ENCODE results near the gene GNG2. TPM values are rescaled to one million over a fixed set of nuclear protein-coding genes. Genes with fewer than 3 reads are reported as not detected.
A peak's percentile ranks its signal among the peaks of the same experiment; 100 is the strongest.

The GNG2 gene
- polyA plus RNA-seq, 4 donors = 2.9 to 18.3 (median 12.4) TPM

- peaks cover 0 to 8% of the 10 kb centered on the region in 2 donors for H3K9me3 ChIP-seq (ENCODE audit: control insufficient read depth in 2 of 2, insufficient read depth in 1 of 2, low read depth in 1 of 2, low read length in 1 of 2)
- H3K4me1 ChIP-seq (ENCODE audit: control insufficient read depth in 3 of 3, insufficient read depth in 2 of 3, low read depth in 1 of 3, low read length in 2 of 3) = no peaks in the 10 kb centered on the region
- FAIRE-seq (no peak), DNase-seq (no peak)
- no peaks in the 10 kb centered on the region for H3K36me3 ChIP-seq (ENCODE audit: control insufficient read depth in 3 of 3, insufficient read depth in 2 of 3, low read depth in 1 of 3, low read length in 3 of 3)
- H3K27me3 ChIP-seq (ENCODE audit: control insufficient read depth in 3 of 3, insufficient read depth in 3 of 3, low read length in 3 of 3) = no peaks in the 10 kb centered on the region
- 74 to 89% (median 87%) methylated on average over 3 of the region's 3 CpGs for whole genome bisulfite sequencing, 3 donors
- H3K4me3 ChIP-seq (ENCODE audit: low read depth in 1 of 3, low read length in 3 of 3) = no peak overlapping the region
- no peak overlapping the region for H3K27ac ChIP-seq (ENCODE audit: low read depth in 1 of 3, low read length in 2 of 3)
Observed at GRCh38 chr14:51908086-51908485, 47.7 kb downstream of the GNG2 start.

GRCh38 chr14:51912112-51912786 is 51.8 kb downstream of the GNG2 start:
- 71 to 81% (median 76%) methylated on average over 2 of the region's 2 CpGs for WGBS, 3 donors
- FAIRE-seq = no peak
- no peak for DNase-seq
- Histone ChIP-seq H3K36me3 (ENCODE audit: control insufficient read depth in 3 of 3, insufficient read depth in 2 of 3, low read depth in 1 of 3, low read length in 3 of 3) (no peaks in the 10 kb centered on the region), H3K27ac (ENCODE audit: low read depth in 1 of 3, low read length in 2 of 3) (no peak overlapping the region), H3K4me3 (ENCODE audit: low read depth in 1 of 3, low read length in 3 of 3) (no peak overlapping the region), H3K9me3 (ENCODE audit: control insufficient read depth in 2 of 2, insufficient read depth in 1 of 2, low read depth in 1 of 2, low read length in 1 of 2) (no peaks in the 10 kb centered on the region), H3K27me3 (ENCODE audit: control insufficient read depth in 3 of 3, insufficient read depth in 3 of 3, low read length in 3 of 3) (no peaks in the 10 kb centered on the region), H3K4me1 (ENCODE audit: control insufficient read depth in 3 of 3, insufficient read depth in 2 of 3, low read depth in 1 of 3, low read length in 2 of 3) (no peaks in the 10 kb centered on the region)

- H3K27me3 ChIP-seq (ENCODE audit: control insufficient read depth in 3 of 3, insufficient read depth in 3 of 3, low read length in 3 of 3) = no peaks in the 10 kb centered on the region
- no peak overlapping the region for H3K4me3 ChIP-seq (ENCODE audit: low read depth in 1 of 3, low read length in 3 of 3)
- WGBS, 3 donors = 76 to 81% (median 77%) methylated on average over 6 of the region's 6 CpGs
- FAIRE-seq (no peak), DNase-seq (no peak)
- no peaks in the 10 kb centered on the region for H3K4me1 ChIP-seq (ENCODE audit: control insufficient read depth in 3 of 3, insufficient read depth in 2 of 3, low read depth in 1 of 3, low read length in 2 of 3)
- H3K27ac ChIP-seq (ENCODE audit: low read depth in 1 of 3, low read length in 2 of 3) = no peak overlapping the region
- H3K36me3 ChIP-seq (ENCODE audit: control insufficient read depth in 3 of 3, insufficient read depth in 2 of 3, low read depth in 1 of 3, low read length in 3 of 3) = no peaks in the 10 kb centered on the region
- no peaks in the 10 kb centered on the region for H3K9me3 ChIP-seq (ENCODE audit: control insufficient read depth in 2 of 2, insufficient read depth in 1 of 2, low read depth in 1 of 2, low read length in 1 of 2)
Observed at GRCh38 chr14:51914310-51914709, 53.9 kb downstream of the GNG2 start.

- 82 to 89% (median 86%) methylated on average over 6 of the region's 6 CpGs for WGBS, 3 donors
- no peaks in the 10 kb centered on the region for H3K36me3 ChIP-seq (ENCODE audit: control insufficient read depth in 3 of 3, insufficient read depth in 2 of 3, low read depth in 1 of 3, low read length in 3 of 3)
- no peaks in the 10 kb centered on the region for H3K27me3 ChIP-seq (ENCODE audit: control insufficient read depth in 3 of 3, insufficient read depth in 3 of 3, low read length in 3 of 3)
- FAIRE-seq = no peak
- H3K9me3 ChIP-seq (ENCODE audit: control insufficient read depth in 2 of 2, insufficient read depth in 1 of 2, low read depth in 1 of 2, low read length in 1 of 2) = no peaks in the 10 kb centered on the region
- no peak overlapping the region for H3K4me3 ChIP-seq (ENCODE audit: low read depth in 1 of 3, low read length in 3 of 3)
- H3K27ac ChIP-seq (ENCODE audit: low read depth in 1 of 3, low read length in 2 of 3) = no peak overlapping the region
- DNase-seq = no peak
- H3K4me1 ChIP-seq (ENCODE audit: control insufficient read depth in 3 of 3, insufficient read depth in 2 of 3, low read depth in 1 of 3, low read length in 2 of 3) = no peaks in the 10 kb centered on the region
Observed at GRCh38 chr14:51917193-51917592, 56.8 kb downstream of the GNG2 start.

- Histone ChIP-seq H3K4me3 (ENCODE audit: low read depth in 1 of 3, low read length in 3 of 3) (no peak overlapping the region), H3K36me3 (ENCODE audit: control insufficient read depth in 3 of 3, insufficient read depth in 2 of 3, low read depth in 1 of 3, low read length in 3 of 3) (no peaks in the 10 kb centered on the region), H3K27ac (ENCODE audit: low read depth in 1 of 3, low read length in 2 of 3) (no peak overlapping the region), H3K9me3 (ENCODE audit: control insufficient read depth in 2 of 2, insufficient read depth in 1 of 2, low read depth in 1 of 2, low read length in 1 of 2) (no peaks in the 10 kb centered on the region), H3K27me3 (ENCODE audit: control insufficient read depth in 3 of 3, insufficient read depth in 3 of 3, low read length in 3 of 3) (no peaks in the 10 kb centered on the region), H3K4me1 (ENCODE audit: control insufficient read depth in 3 of 3, insufficient read depth in 2 of 3, low read depth in 1 of 3, low read length in 2 of 3) (no peaks in the 10 kb centered on the region)
- no peak for DNase-seq
- WGBS, 3 donors = 42 to 73% (median 60%) methylated on average over 3 of the region's 3 CpGs
- FAIRE-seq = no peak
Observed at GRCh38 chr14:51921026-51921425, 60.6 kb downstream of the GNG2 start.

- no peaks in the 10 kb centered on the region for H3K36me3 ChIP-seq (ENCODE audit: control insufficient read depth in 3 of 3, insufficient read depth in 2 of 3, low read depth in 1 of 3, low read length in 3 of 3)
- H3K27ac ChIP-seq (ENCODE audit: low read depth in 1 of 3, low read length in 2 of 3) = peak overlapping the region in 1 of 3 donors; percentile 12
- 55 to 75% (median 73%) methylated on average over 6 of the region's 6 CpGs for WGBS, 3 donors
- DNase-seq (no peak), FAIRE-seq (no peak)
- H3K27me3 ChIP-seq (ENCODE audit: control insufficient read depth in 3 of 3, insufficient read depth in 3 of 3, low read length in 3 of 3) = no peaks in the 10 kb centered on the region
- no peak overlapping the region for H3K4me3 ChIP-seq (ENCODE audit: low read depth in 1 of 3, low read length in 3 of 3)
- no peaks in the 10 kb centered on the region for H3K4me1 ChIP-seq (ENCODE audit: control insufficient read depth in 3 of 3, insufficient read depth in 2 of 3, low read depth in 1 of 3, low read length in 2 of 3)
- no peaks in the 10 kb centered on the region for H3K9me3 ChIP-seq (ENCODE audit: control insufficient read depth in 2 of 2, insufficient read depth in 1 of 2, low read depth in 1 of 2, low read length in 1 of 2)
Observed at GRCh38 chr14:51922624-51923023, 62.2 kb downstream of the GNG2 start.

- 77 to 94% (median 90%) methylated on average over 4 of the region's 4 CpGs for WGBS, 3 donors
- H3K4me3 ChIP-seq (ENCODE audit: low read depth in 1 of 3, low read length in 3 of 3) = no peak overlapping the region
- no peaks in the 10 kb centered on the region for H3K36me3 ChIP-seq (ENCODE audit: control insufficient read depth in 3 of 3, insufficient read depth in 2 of 3, low read depth in 1 of 3, low read length in 3 of 3)
- DNase-seq (no peak), FAIRE-seq (no peak)
- no peak overlapping the region for H3K27ac ChIP-seq (ENCODE audit: low read depth in 1 of 3, low read length in 2 of 3)
- H3K27me3 ChIP-seq (ENCODE audit: control insufficient read depth in 3 of 3, insufficient read depth in 3 of 3, low read length in 3 of 3) = no peaks in the 10 kb centered on the region
- no peaks in the 10 kb centered on the region for H3K4me1 ChIP-seq (ENCODE audit: control insufficient read depth in 3 of 3, insufficient read depth in 2 of 3, low read depth in 1 of 3, low read length in 2 of 3)
- no peaks in the 10 kb centered on the region for H3K9me3 ChIP-seq (ENCODE audit: control insufficient read depth in 2 of 2, insufficient read depth in 1 of 2, low read depth in 1 of 2, low read length in 1 of 2)
Observed at GRCh38 chr14:51924600-51924999, 64.2 kb downstream of the GNG2 start.

- H3K36me3 ChIP-seq (ENCODE audit: control insufficient read depth in 3 of 3, insufficient read depth in 2 of 3, low read depth in 1 of 3, low read length in 3 of 3) = no peaks in the 10 kb centered on the region
- H3K4me3 ChIP-seq (ENCODE audit: low read depth in 1 of 3, low read length in 3 of 3) = no peak overlapping the region
- FAIRE-seq = no peak
- H3K9me3 ChIP-seq (ENCODE audit: control insufficient read depth in 2 of 2, insufficient read depth in 1 of 2, low read depth in 1 of 2, low read length in 1 of 2) = no peaks in the 10 kb centered on the region
- H3K4me1 ChIP-seq (ENCODE audit: control insufficient read depth in 3 of 3, insufficient read depth in 2 of 3, low read depth in 1 of 3, low read length in 2 of 3) = no peaks in the 10 kb centered on the region
- no peak for DNase-seq
- no peak overlapping the region for H3K27ac ChIP-seq (ENCODE audit: low read depth in 1 of 3, low read length in 2 of 3)
- H3K27me3 ChIP-seq (ENCODE audit: control insufficient read depth in 3 of 3, insufficient read depth in 3 of 3, low read length in 3 of 3) = no peaks in the 10 kb centered on the region
- WGBS, 3 donors = 86 to 96% (median 86%) methylated on average over 2 of the region's 2 CpGs
Observed at GRCh38 chr14:51925980-51926379, 65.6 kb downstream of the GNG2 start.

- Histone ChIP-seq H3K9me3 (ENCODE audit: control insufficient read depth in 2 of 2, insufficient read depth in 1 of 2, low read depth in 1 of 2, low read length in 1 of 2) (no peaks in the 10 kb centered on the region), H3K36me3 (ENCODE audit: control insufficient read depth in 3 of 3, insufficient read depth in 2 of 3, low read depth in 1 of 3, low read length in 3 of 3) (no peaks in the 10 kb centered on the region), H3K27me3 (ENCODE audit: control insufficient read depth in 3 of 3, insufficient read depth in 3 of 3, low read length in 3 of 3) (no peaks in the 10 kb centered on the region), H3K4me3 (ENCODE audit: low read depth in 1 of 3, low read length in 3 of 3) (no peak overlapping the region), H3K4me1 (ENCODE audit: control insufficient read depth in 3 of 3, insufficient read depth in 2 of 3, low read depth in 1 of 3, low read length in 2 of 3) (no peaks in the 10 kb centered on the region), H3K27ac (ENCODE audit: low read depth in 1 of 3, low read length in 2 of 3) (no peak overlapping the region)
- FAIRE-seq (no peak), DNase-seq (no peak)
- WGBS, 3 donors = 87 to 95% (median 88%) methylated on average over 7 of the region's 7 CpGs
Observed at GRCh38 chr14:51926449-51926848, 66.0 kb downstream of the GNG2 start.
